CD8-positive, alpha-beta memory T cell (primary cell): ENCODE measurements around the gene NAV2. TPM values are rescaled to one million over a fixed set of nuclear protein-coding genes. Genes with fewer than 3 reads are reported as not detected.
A peak's percentile ranks its signal among the peaks of the same experiment; 100 is the strongest.

Experiments used
- CTCF ChIA-PET: fragments of 350-600 bp; sonication (Branson Sonifier 250); formaldehyde crosslinking; loops from one replicate; lab custom pipeline; 2021; ENCODE audit warnings: antibody characterized with exemption; lab: Charles Lee
- POLR2A ChIA-PET: fragments of 350-600 bp; sonication (Branson Sonifier 250); formaldehyde crosslinking; loops from one replicate; lab custom pipeline; 2021; ENCODE audit warnings: antibody characterized with exemption; lab: Charles Lee
- DNase-seq, 5 donors: peaks; one replicate each; pipeline versions ENCODE4 v3.0.0 to v3.0.0-alpha.2; 2020 to 2022; ENCODE audit warnings: mixed read lengths in 1 of 5
- H3K27ac ChIP-seq: one replicate; pipeline ENCODE4 v1.7.0; 2013; ENCODE audit warnings: low read depth, mild to moderate bottlenecking, low read length, moderate library complexity
- H3K27me3 ChIP-seq: 2 replicates; pipeline ENCODE4 v1.7.0; 2013; ENCODE audit warnings: low read length, mild to moderate bottlenecking; ENCODE audit not compliant: insufficient read depth, poor library complexity, severe bottlenecking
- H3K36me3 ChIP-seq: 2 replicates; pipeline ENCODE4 v1.7.0; 2013; ENCODE audit warnings: mild to moderate bottlenecking, low read length, moderate library complexity; ENCODE audit not compliant: insufficient read depth
- H3K4me1 ChIP-seq: 2 replicates; pipeline ENCODE4 v1.7.0; 2013; ENCODE audit warnings: mild to moderate bottlenecking, low read length, moderate library complexity; ENCODE audit not compliant: insufficient read depth
- H3K4me3 ChIP-seq: 2 replicates; pipeline ENCODE4 v1.7.0; 2013; ENCODE audit warnings: mild to moderate bottlenecking, low read length
- H3K9me3 ChIP-seq: 2 replicates; pipeline ENCODE4 v1.7.0; 2013; ENCODE audit warnings: mild to moderate bottlenecking, low read length
- H3K27ac Mint-ChIP-seq, 8 donors: one replicate each; pipeline ENCODE4 v1.8.0; 2020 to 2021; ENCODE audit warnings: mixed read lengths in 8 of 8, mild to moderate bottlenecking in 6 of 8, inconsistent platforms in 3 of 8, moderate library complexity in 3 of 8
- H3K27me3 Mint-ChIP-seq, 2 donors: one replicate each; pipeline ENCODE4 v1.8.0; 2020 to 2021; ENCODE audit warnings: mixed read lengths in 2 of 2, mild to moderate bottlenecking in 1 of 2, moderate library complexity in 1 of 2
- H3K36me3 Mint-ChIP-seq, 3 donors: one replicate each; pipeline ENCODE4 v1.8.0; 2020 to 2021; ENCODE audit warnings: mixed read lengths in 3 of 3, inconsistent platforms in 1 of 3, mild to moderate bottlenecking in 1 of 3
- H3K4me1 Mint-ChIP-seq, 3 donors: one replicate each; pipeline ENCODE4 v1.8.0; 2020 to 2021; ENCODE audit warnings: mixed read lengths in 3 of 3, inconsistent platforms in 1 of 3, mild to moderate bottlenecking in 1 of 3
- H3K4me3 Mint-ChIP-seq, 7 donors: one replicate each; pipeline ENCODE4 v1.8.0; 2020 to 2021; ENCODE audit warnings: mixed read lengths in 7 of 7, mild to moderate bottlenecking in 6 of 7, moderate library complexity in 4 of 7, inconsistent platforms in 2 of 7
- H3K9me3 Mint-ChIP-seq, 5 donors: one replicate each; pipeline ENCODE4 v1.8.0; 2020 to 2022; ENCODE audit warnings: mixed read lengths in 5 of 5, mild to moderate bottlenecking in 3 of 5, moderate library complexity in 2 of 5, inconsistent platforms in 1 of 5
- polyA plus RNA-seq: library from polyadenylated mRNA; unstranded; fragments of 300-500 nt; fragmentation: Illumina TruSeq; gene quantifications from one replicate; pipeline ENCODE4 v1.2.3, GENCODE V29; 2021
- total RNA-seq, 2 experiments: library from RNA; stranded (reverse); gene quantifications; one replicate each; pipeline ENCODE4 v1.2.3, GENCODE V29; 2021

Gene NAV2
- total and polyA plus RNA-seq, 3 experiments from 2014 or later = 0.42 to 1.2 (median 1.1) TPM

GRCh38 chr11:20021771-20022362 lies 309.2 kb downstream of the NAV2 start:
- H3K27ac ChIP-seq = no peak overlapping the region
- ChIA-PET POLR2A (no interaction called here), CTCF (no interaction called here)
- DNase-seq = no peak
- H3K36me3 ChIP-seq = no peaks in the 10 kb centered on the region
- Mint-ChIP-seq H3K4me3 (no peak overlapping the region), H3K9me3 (no peaks in the 10 kb centered on the region), H3K27me3 (peaks cover 0 to 5% of the 10 kb centered on the region in 2 donors), H3K27ac (no peak overlapping the region), H3K36me3 (no peaks in the 10 kb centered on the region), H3K4me1 (no peaks in the 10 kb centered on the region)
- no peak overlapping the region for H3K4me3 ChIP-seq
- no peaks in the 10 kb centered on the region for H3K4me1 ChIP-seq
- H3K9me3 ChIP-seq = no peaks in the 10 kb centered on the region
- no peaks in the 10 kb centered on the region for H3K27me3 ChIP-seq

- H3K27ac ChIP-seq = no peak overlapping the region
- no peaks in the 10 kb centered on the region for H3K4me1 ChIP-seq
- no peaks in the 10 kb centered on the region for H3K36me3 ChIP-seq
- ChIA-PET CTCF (no interaction called here), POLR2A (no interaction called here)
- Mint-ChIP-seq H3K4me3 (no peak overlapping the region), H3K27me3 (peaks cover 0 to 7% of the 10 kb centered on the region in 2 donors), H3K4me1 (no peaks in the 10 kb centered on the region), H3K27ac (no peak overlapping the region), H3K9me3 (no peaks in the 10 kb centered on the region), H3K36me3 (no peaks in the 10 kb centered on the region)
- no peak for DNase-seq
- H3K9me3 ChIP-seq = no peaks in the 10 kb centered on the region
- H3K4me3 ChIP-seq = no peak overlapping the region
- no peaks in the 10 kb centered on the region for H3K27me3 ChIP-seq
Measured at GRCh38 chr11:20022363-20023081, 309.9 kb downstream of the NAV2 start.

GRCh38 chr11:20023082-20023426 lies 310.4 kb downstream of the NAV2 start:
- Mint-ChIP-seq H3K9me3 (no peaks in the 10 kb centered on the region), H3K27ac (no peak overlapping the region), H3K36me3 (no peaks in the 10 kb centered on the region), H3K27me3 (peaks cover 0 to 7% of the 10 kb centered on the region in 2 donors), H3K4me1 (no peaks in the 10 kb centered on the region), H3K4me3 (no peak overlapping the region)
- H3K27ac ChIP-seq = no peak overlapping the region
- CTCF ChIA-PET = no interaction called here
- no peaks in the 10 kb centered on the region for H3K36me3 ChIP-seq
- no peak for DNase-seq
- H3K4me1 ChIP-seq = no peaks in the 10 kb centered on the region
- no peaks in the 10 kb centered on the region for H3K27me3 ChIP-seq
- POLR2A ChIA-PET = no interaction called here
- no peak overlapping the region for H3K4me3 ChIP-seq
- H3K9me3 ChIP-seq = no peaks in the 10 kb centered on the region

GRCh38 chr11:20024172-20024935 lies 311.7 kb downstream of the NAV2 start:
- no peak overlapping the region for H3K4me3 Mint-ChIP-seq
- no peaks in the 10 kb centered on the region for H3K9me3 Mint-ChIP-seq
- H3K9me3 ChIP-seq = no peaks in the 10 kb centered on the region
- H3K27ac ChIP-seq = no peak overlapping the region
- POLR2A ChIA-PET = no interaction called here
- CTCF ChIA-PET = interaction anchor here (0.8 kb wide), 1 partner anchor 121 kb away, joined by 3 read pairs; no protein-coding TSS in a partner anchor
- no peaks in the 10 kb centered on the region for H3K4me1 Mint-ChIP-seq
- peaks cover 0 to 7% of the 10 kb centered on the region in 2 donors for H3K27me3 Mint-ChIP-seq
- no peaks in the 10 kb centered on the region for H3K36me3 ChIP-seq
- H3K4me3 ChIP-seq = no peak overlapping the region
- no peaks in the 10 kb centered on the region for H3K4me1 ChIP-seq
- no peaks in the 10 kb centered on the region for H3K36me3 Mint-ChIP-seq
- no peaks in the 10 kb centered on the region for H3K27me3 ChIP-seq
- no peak overlapping the region for H3K27ac Mint-ChIP-seq
- no peak for DNase-seq

GRCh38 chr11:20025332-20025840 lies 312.7 kb downstream of the NAV2 start:
- Mint-ChIP-seq H3K27me3 (peaks cover 0 to 7% of the 10 kb centered on the region in 2 donors), H3K27ac (no peak overlapping the region), H3K9me3 (no peaks in the 10 kb centered on the region), H3K4me1 (no peaks in the 10 kb centered on the region), H3K4me3 (no peak overlapping the region), H3K36me3 (no peaks in the 10 kb centered on the region)
- H3K36me3 ChIP-seq = no peaks in the 10 kb centered on the region
- H3K4me1 ChIP-seq = no peaks in the 10 kb centered on the region
- DNase-seq = no peak
- H3K4me3 ChIP-seq = no peak overlapping the region
- ChIA-PET CTCF (interaction anchor here (0.8 kb wide), 1 partner anchor 122 kb away, joined by 3 read pairs; no protein-coding TSS in a partner anchor), POLR2A (no interaction called here)
- H3K27ac ChIP-seq = no peak overlapping the region
- H3K9me3 ChIP-seq = no peaks in the 10 kb centered on the region
- no peaks in the 10 kb centered on the region for H3K27me3 ChIP-seq

GRCh38 chr11:20026629-20027555 lies 314.3 kb downstream of the NAV2 start:
- Histone ChIP-seq H3K36me3 (no peaks in the 10 kb centered on the region), H3K4me3 (no peak overlapping the region), H3K27me3 (no peaks in the 10 kb centered on the region), H3K4me1 (no peaks in the 10 kb centered on the region), H3K9me3 (no peaks in the 10 kb centered on the region), H3K27ac (no peak overlapping the region)
- Mint-ChIP-seq H3K4me1 (no peaks in the 10 kb centered on the region), H3K27me3 (peaks cover 0 to 7% of the 10 kb centered on the region in 2 donors), H3K27ac (peak overlapping the region in 1 of 8 donors; percentile 36), H3K9me3 (no peaks in the 10 kb centered on the region), H3K4me3 (no peak overlapping the region), H3K36me3 (no peaks in the 10 kb centered on the region)
- POLR2A ChIA-PET = no interaction called here
- CTCF ChIA-PET = no interaction called here
- DNase-seq = no peak

- no peaks in the 10 kb centered on the region for H3K27me3 ChIP-seq
- POLR2A ChIA-PET = no interaction called here
- Mint-ChIP-seq H3K4me1 (no peaks in the 10 kb centered on the region), H3K4me3 (no peak overlapping the region), H3K36me3 (no peaks in the 10 kb centered on the region), H3K9me3 (no peaks in the 10 kb centered on the region), H3K27ac (no peak overlapping the region), H3K27me3 (peaks cover 0 to 2% of the 10 kb centered on the region in 2 donors)
- no peaks in the 10 kb centered on the region for H3K9me3 ChIP-seq
- CTCF ChIA-PET = no interaction called here
- DNase-seq = no peak
- H3K27ac ChIP-seq = no peak overlapping the region
- H3K4me3 ChIP-seq = no peak overlapping the region
- H3K36me3 ChIP-seq = no peaks in the 10 kb centered on the region
- H3K4me1 ChIP-seq = no peaks in the 10 kb centered on the region
Measured at GRCh38 chr11:20027556-20028013, 314.9 kb downstream of the NAV2 start.
